EL (cell line): ENCODE data around the gene NAA40.

ENCODE experiments used
- DNase-seq: peaks from one replicate; pipeline ENCODE4 v3.0.0-alpha.2; 2016

The NAA40 gene

GRCh38 chr11:63993100-63993499, 54.3 kb downstream of the NAA40 start:
- DNase-seq, result no peak

GRCh38 chr11:63993993-63994392, 55.2 kb downstream of the NAA40 start:
- DNase-seq, result no peak

GRCh38 chr11:63996512-63996911, 57.7 kb downstream of the NAA40 start:
- no peak for DNase-seq

- DNase-seq, result no peak
Observed at GRCh38 chr11:63997104-63997700, 58.4 kb downstream of the NAA40 start.

GRCh38 chr11:63997801-63998337, 59.1 kb downstream of the NAA40 start:
- no peak for DNase-seq

- DNase-seq, result no peak
Observed at GRCh38 chr11:63998558-63999348, 60.0 kb downstream of the NAA40 start.

- peak; percentile 42 for DNase-seq
Observed at GRCh38 chr11:63999349-64000025, 60.7 kb downstream of the NAA40 start.

GRCh38 chr11:64000026-64000739, 61.4 kb downstream of the NAA40 start:
- DNase-seq, result peak; percentile 66

- no peak for DNase-seq
Observed at GRCh38 chr11:64000740-64001483, 62.1 kb downstream of the NAA40 start.

GRCh38 chr11:64001484-64002420, 63.0 kb downstream of the NAA40 start:
- peak; percentile 32 for DNase-seq

GRCh38 chr11:64003807-64004589, 65.2 kb downstream of the NAA40 start:
- DNase-seq, result no peak

- DNase-seq, result no peak
Observed at GRCh38 chr11:64004590-64004984, 65.8 kb downstream of the NAA40 start.

- no peak for DNase-seq
Observed at GRCh38 chr11:64005691-64006090, 66.9 kb downstream of the NAA40 start.

- no peak for DNase-seq
Observed at GRCh38 chr11:64006398-64006797, 67.6 kb downstream of the NAA40 start.
